BE2C (cell line): Measurements from ENCODE around the gene CAMTA1.
A peak's percentile ranks its signal among the peaks of the same experiment; 100 is the strongest.

Source experiments
- DNase-seq: peaks from one replicate; pipeline ENCODE4 v3.0.0-alpha.2; 2020
- H3K27me3 ChIP-seq: fragments of 250-450 bp; sonication (Bioruptor Pico); 2 replicates; pipeline ENCODE4 v1.5.1; 2020; ENCODE audit warnings: mild to moderate bottlenecking
- H3K36me3 ChIP-seq: fragments of 250-450 bp; sonication (Bioruptor Pico); 2 replicates; pipeline ENCODE4 v1.5.1; 2020; ENCODE audit warnings: mild to moderate bottlenecking
- H3K4me1 ChIP-seq: fragments of 250-450 bp; sonication (Bioruptor Pico); 2 replicates; pipeline ENCODE4 v1.5.1; 2020
- H3K4me3 ChIP-seq: 2 replicates; pipeline ENCODE4 v1.5.1; 2011; ENCODE audit warnings: low read depth, low read length
- H3K9me3 ChIP-seq: fragments of 250-450 bp; sonication (Bioruptor Pico); 2 replicates; pipeline ENCODE4 v1.5.1; 2020
- CTCF ChIP-seq: IDR thresholded peaks from 2 replicates; pipeline ENCODE4 v1.5.1; 2012; ENCODE audit warnings: mild to moderate bottlenecking, low read depth, low read length

Gene CAMTA1

GRCh38 chr1:7646981-7647901 lies 862.0 kb downstream of the CAMTA1 start:
- Histone ChIP-seq H3K27me3 (no peaks in the 10 kb centered on the region), H3K4me3 (no peak overlapping the region), H3K4me1 (peaks cover 35% of the 10 kb centered on the region), H3K9me3 (no peaks in the 10 kb centered on the region), H3K36me3 (no peaks in the 10 kb centered on the region)
- TF ChIP-seq CTCF = peak; percentile 76
- peak; percentile 76 for DNase-seq

- DNase-seq = no peak
- no peak for TF ChIP-seq CTCF
These were observed 863.6 kb downstream of the CAMTA1 start for GRCh38 chr1:7648761-7649384.

GRCh38 chr1:7650801-7651200 lies 865.5 kb downstream of the CAMTA1 start:
- H3K27me3 ChIP-seq = no peaks in the 10 kb centered on the region
- TF ChIP-seq CTCF = no peak
- no peaks in the 10 kb centered on the region for H3K36me3 ChIP-seq
- DNase-seq = no peak
- peaks cover 11% of the 10 kb centered on the region for H3K4me1 ChIP-seq
- no peaks in the 10 kb centered on the region for H3K9me3 ChIP-seq
- no peak overlapping the region for H3K4me3 ChIP-seq

More at GRCh38 chr1:7648761-7649384, 863.6 kb downstream of the CAMTA1 start:
- Histone ChIP-seq H3K4me3 (no peak overlapping the region), H3K27me3 (no peaks in the 10 kb centered on the region), H3K9me3 (no peaks in the 10 kb centered on the region), H3K36me3 (no peaks in the 10 kb centered on the region), H3K4me1 (peaks cover 21% of the 10 kb centered on the region)

- no peaks in the 10 kb centered on the region for H3K9me3 ChIP-seq
- no peaks in the 10 kb centered on the region for H3K36me3 ChIP-seq
- no peak for TF ChIP-seq CTCF
- DNase-seq = no peak
- no peaks in the 10 kb centered on the region for H3K27me3 ChIP-seq
- H3K4me3 ChIP-seq = no peak overlapping the region
- H3K4me1 ChIP-seq = peaks cover 10% of the 10 kb centered on the region
These were observed 865.9 kb downstream of the CAMTA1 start for GRCh38 chr1:7651203-7651602.

GRCh38 chr1:7652061-7652460 lies 866.8 kb downstream of the CAMTA1 start:
- no peak for TF ChIP-seq CTCF
- H3K27me3 ChIP-seq = no peaks in the 10 kb centered on the region
- no peak for DNase-seq
- H3K36me3 ChIP-seq = no peaks in the 10 kb centered on the region
- H3K4me1 ChIP-seq = peaks cover 4% of the 10 kb centered on the region
- H3K4me3 ChIP-seq = no peak overlapping the region
- H3K9me3 ChIP-seq = no peaks in the 10 kb centered on the region
